Neuronal stem cell (in vitro differentiated cells): ENCODE results near the gene SERTAD2.
A peak's percentile ranks its signal among the peaks of the same experiment; 100 is the strongest.

Source experiments
- DNase-seq: peaks from one replicate; pipeline ENCODE4 v3.0.0-alpha.2; 2013; ENCODE audit warnings: low spot score
- H2AFZ ChIP-seq: one replicate; pipeline ENCODE4 v1.6.1; 2013; ENCODE audit warnings: mild to moderate bottlenecking, low read length, inconsistent platforms
- H2AK5ac ChIP-seq: 2 replicates; pipeline ENCODE4 v1.6.1; 2013; ENCODE audit warnings: low read depth, mild to moderate bottlenecking, inconsistent platforms, low read length, moderate library complexity, mixed read lengths
- H2BK120ac ChIP-seq: 2 replicates; pipeline ENCODE4 v1.6.1; 2013; ENCODE audit warnings: low read depth, mild to moderate bottlenecking, inconsistent platforms, low read length, moderate library complexity, mixed read lengths
- H2BK12ac ChIP-seq: one replicate; pipeline ENCODE4 v1.6.1; 2013; ENCODE audit warnings: low read length, inconsistent platforms
- H2BK15ac ChIP-seq: 2 replicates; pipeline ENCODE4 v1.6.1; 2013; ENCODE audit warnings: mild to moderate bottlenecking, low read length, inconsistent platforms, mixed read lengths
- H2BK5ac ChIP-seq: one replicate; pipeline ENCODE4 v1.6.1; 2013; ENCODE audit warnings: inconsistent platforms, mild to moderate bottlenecking, low read length, moderate library complexity
- H3K14ac ChIP-seq: one replicate; pipeline ENCODE4 v1.6.1; 2013; ENCODE audit warnings: low read length, inconsistent platforms
- H3K18ac ChIP-seq: 2 replicates; pipeline ENCODE4 v1.6.1; 2013; ENCODE audit warnings: low read length, inconsistent platforms
- H3K23ac ChIP-seq: 2 replicates; pipeline ENCODE4 v1.6.1; 2013; ENCODE audit warnings: low read depth, mild to moderate bottlenecking, mixed read lengths, low read length, inconsistent platforms; ENCODE audit not compliant: poor library complexity
- H3K27ac ChIP-seq: replicated peaks from 3 replicates; pipeline ENCODE4 v1.5.1; 2013; ENCODE audit warnings: low read length, inconsistent platforms
- H3K27me3 ChIP-seq, 3 experiments: 2 replicates each; pipeline ENCODE4 v1.6.1; 2013; ENCODE audit warnings: low read length in 3 of 3, mild to moderate bottlenecking in 2 of 3, inconsistent platforms in 1 of 3, low read depth in 1 of 3, mixed read lengths in 1 of 3, moderate library complexity in 1 of 3; ENCODE audit not compliant: control insufficient read depth in 3 of 3, insufficient read depth in 3 of 3
- H3K36me3 ChIP-seq, 2 donors: replicated peaks in 1 of 2; 2 replicates each; pipeline ENCODE4 v1.6.1; 2013; ENCODE audit warnings: low read length in 2 of 2; ENCODE audit not compliant: control insufficient read depth in 2 of 2, insufficient read depth in 2 of 2
- H3K4ac ChIP-seq: 2 replicates; pipeline ENCODE4 v1.6.1; 2013; ENCODE audit warnings: inconsistent platforms, mild to moderate bottlenecking, low read length, moderate library complexity
- H3K4me1 ChIP-seq, 2 donors: 1 replicate in 1 of 2; 2 replicates in 1 of 2; pipeline ENCODE4 v1.6.1; 2013; ENCODE audit warnings: low read length in 2 of 2, low read depth in 1 of 2; ENCODE audit not compliant: control insufficient read depth in 2 of 2, insufficient read depth in 1 of 2
- H3K4me2 ChIP-seq: one replicate; pipeline ENCODE4 v1.6.1; 2013; ENCODE audit warnings: mild to moderate bottlenecking, low read length, inconsistent platforms; ENCODE audit not compliant: insufficient read depth, poor library complexity, severe bottlenecking
- H3K4me3 ChIP-seq, 2 donors: 2 replicates each; pipeline ENCODE4 v1.5.1; 2013; ENCODE audit warnings: low read length in 2 of 2, mild to moderate bottlenecking in 2 of 2, inconsistent platforms in 1 of 2, moderate library complexity in 1 of 2
- H3K79me1 ChIP-seq: one replicate; pipeline ENCODE4 v1.6.1; 2013; ENCODE audit warnings: low read depth, mild to moderate bottlenecking, inconsistent platforms, low read length, moderate library complexity
- H3K9ac ChIP-seq: one replicate; pipeline ENCODE4 v1.6.1; 2013; ENCODE audit warnings: mild to moderate bottlenecking, low read depth, low read length, inconsistent platforms; ENCODE audit not compliant: poor library complexity
- H3K9me3 ChIP-seq, 2 donors: replicated peaks in 1 of 2; 2 replicates each; pipeline versions ENCODE3 to v1.6.1; 2013; ENCODE audit warnings: low read length in 2 of 2, mild to moderate bottlenecking in 2 of 2, inconsistent platforms in 1 of 2, low read depth in 1 of 2, mixed read lengths in 1 of 2, moderate library complexity in 1 of 2; ENCODE audit not compliant: control insufficient read depth in 2 of 2, insufficient read depth in 1 of 2
- H4K8ac ChIP-seq: one replicate; pipeline ENCODE4 v1.6.1; 2013; ENCODE audit warnings: low read depth, mild to moderate bottlenecking, inconsistent platforms, low read length, moderate library complexity
- H4K91ac ChIP-seq: one replicate; pipeline ENCODE4 v1.6.1; 2013; ENCODE audit warnings: low read length, low read depth, mild to moderate bottlenecking, inconsistent platforms; ENCODE audit not compliant: poor library complexity
- WGBS, 2 donors: extraction: QIAGEN DNeasy Blood & Tissue Kit; methylation state at CpG; one replicate each; pipeline ENCODE4 v1.1.7; 2013; ENCODE audit warnings: missing lambda C conversion rate in 2 of 2, mixed read lengths in 1 of 2; ENCODE audit not compliant: insufficient read length in 2 of 2, insufficient replicate concordance in 1 of 2; ENCODE audit errors: extremely low coverage in 2 of 2; 5-methylcytosine and 5-hydroxymethylcytosine counted together

Gene SERTAD2

GRCh38 chr2:64586883-64587481 lies 66.7 kb downstream of the SERTAD2 start:
- Histone ChIP-seq H3K23ac (no peak overlapping the region), H2BK12ac (no peak overlapping the region), H3K4ac (no peak overlapping the region), H2BK15ac (no peak overlapping the region), H3K4me2 (no peak overlapping the region), H3K9me3 (no peaks in the 10 kb centered on the region), H2BK120ac (no peak overlapping the region), H3K9ac (no peak overlapping the region), H2AK5ac (no peak overlapping the region), H3K27ac (no peak overlapping the region), H2AFZ (no peak overlapping the region), H3K4me1 (no peaks in the 10 kb centered on the region), H4K91ac (no peak overlapping the region), H3K27me3 (no peaks in the 10 kb centered on the region), H3K36me3 (peaks cover 5 to 49% of the 10 kb centered on the region in 2 donors), H3K79me1 (no peaks in the 10 kb centered on the region), H2BK5ac (no peak overlapping the region), H3K14ac (no peak overlapping the region), H4K8ac (no peak overlapping the region), H3K4me3 (no peak overlapping the region), H3K18ac (no peak overlapping the region)
- no CpG with 5 or more reads among the region's 6 CpGs for WGBS, 2 donors
- DNase-seq = peak; percentile 35

DNA sequence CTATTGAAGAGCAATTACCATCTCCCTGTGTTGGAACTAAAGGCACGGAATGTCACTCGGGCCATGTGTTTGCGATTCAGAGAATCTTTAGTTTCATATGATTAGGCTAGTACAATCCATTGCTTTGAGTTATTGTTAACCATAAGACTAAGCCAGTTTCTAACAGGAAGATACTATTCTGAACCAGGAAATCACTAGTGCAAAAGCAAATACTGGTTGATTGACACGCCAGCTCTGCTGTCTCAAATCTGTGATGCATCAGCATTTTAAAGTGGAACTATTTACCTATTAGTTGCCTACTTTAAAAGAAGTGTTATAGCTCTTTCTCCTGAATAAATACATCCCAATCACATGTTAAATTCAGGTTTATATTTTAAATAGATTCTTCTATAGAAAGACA lies 67.7 kb downstream of the SERTAD2 start:
- Histone ChIP-seq H3K79me1 (no peaks in the 10 kb centered on the region), H3K9me3 (no peaks in the 10 kb centered on the region), H2BK12ac (no peak overlapping the region), H3K4ac (no peak overlapping the region), H4K91ac (no peak overlapping the region), H3K14ac (no peak overlapping the region), H3K4me3 (no peak overlapping the region), H3K9ac (no peak overlapping the region), H4K8ac (no peak overlapping the region), H3K27me3 (no peaks in the 10 kb centered on the region), H3K36me3 (peaks cover 4 to 43% of the 10 kb centered on the region in 2 donors), H3K4me1 (no peaks in the 10 kb centered on the region), H2BK15ac (no peak overlapping the region), H3K18ac (no peak overlapping the region), H2BK5ac (no peak overlapping the region), H3K23ac (no peak overlapping the region), H2AFZ (no peak overlapping the region), H2BK120ac (no peak overlapping the region), H2AK5ac (no peak overlapping the region), H3K27ac (no peak overlapping the region), H3K4me2 (no peak overlapping the region)
- DNase-seq = no peak
- WGBS, 2 donors = no CpG with 5 or more reads among the region's 4 CpGs

DNA sequence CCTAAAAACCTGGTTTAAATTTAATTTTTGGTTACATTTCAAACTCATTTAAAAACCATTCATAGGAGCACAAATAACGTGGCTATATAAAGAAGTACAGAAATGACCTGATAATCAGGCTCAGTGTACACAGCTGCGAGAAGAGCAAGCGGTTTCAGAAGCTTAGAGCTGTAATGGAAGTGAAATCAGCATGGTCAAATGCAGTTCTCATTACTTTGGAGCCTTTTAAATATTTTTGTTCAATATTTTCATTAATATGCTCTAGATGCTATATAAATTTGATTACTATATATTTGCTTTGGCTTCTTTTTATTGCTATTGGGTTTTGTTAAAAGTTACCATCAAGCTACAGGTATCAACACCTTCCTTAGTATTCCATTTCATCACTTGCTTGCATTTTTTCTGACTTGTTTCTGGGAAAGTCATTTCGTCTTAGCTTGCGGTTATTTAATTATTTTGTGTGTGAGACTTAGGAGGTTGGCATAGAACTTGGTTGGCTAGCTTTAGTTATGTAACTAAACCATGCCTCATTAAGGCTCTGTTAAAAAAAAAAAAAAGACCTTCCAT lies 70.9 kb downstream of the SERTAD2 start:
- Histone ChIP-seq H3K4me2 (no peak overlapping the region), H3K23ac (no peak overlapping the region), H2AK5ac (no peak overlapping the region), H3K36me3 (peaks cover 4 to 43% of the 10 kb centered on the region in 2 donors), H3K9me3 (no peaks in the 10 kb centered on the region), H3K9ac (no peak overlapping the region), H3K4ac (no peak overlapping the region), H2BK5ac (no peak overlapping the region), H3K79me1 (no peaks in the 10 kb centered on the region), H3K4me3 (no peak overlapping the region), H3K4me1 (no peaks in the 10 kb centered on the region), H2BK15ac (no peak overlapping the region), H3K18ac (no peak overlapping the region), H2BK12ac (no peak overlapping the region), H3K27me3 (no peaks in the 10 kb centered on the region), H4K8ac (no peak overlapping the region), H2BK120ac (no peak overlapping the region), H4K91ac (no peak overlapping the region), H2AFZ (no peak overlapping the region), H3K27ac (no peak overlapping the region), H3K14ac (no peak overlapping the region)
- no CpG with 5 or more reads among the region's 5 CpGs for WGBS, 2 donors
- no peak for DNase-seq

DNA sequence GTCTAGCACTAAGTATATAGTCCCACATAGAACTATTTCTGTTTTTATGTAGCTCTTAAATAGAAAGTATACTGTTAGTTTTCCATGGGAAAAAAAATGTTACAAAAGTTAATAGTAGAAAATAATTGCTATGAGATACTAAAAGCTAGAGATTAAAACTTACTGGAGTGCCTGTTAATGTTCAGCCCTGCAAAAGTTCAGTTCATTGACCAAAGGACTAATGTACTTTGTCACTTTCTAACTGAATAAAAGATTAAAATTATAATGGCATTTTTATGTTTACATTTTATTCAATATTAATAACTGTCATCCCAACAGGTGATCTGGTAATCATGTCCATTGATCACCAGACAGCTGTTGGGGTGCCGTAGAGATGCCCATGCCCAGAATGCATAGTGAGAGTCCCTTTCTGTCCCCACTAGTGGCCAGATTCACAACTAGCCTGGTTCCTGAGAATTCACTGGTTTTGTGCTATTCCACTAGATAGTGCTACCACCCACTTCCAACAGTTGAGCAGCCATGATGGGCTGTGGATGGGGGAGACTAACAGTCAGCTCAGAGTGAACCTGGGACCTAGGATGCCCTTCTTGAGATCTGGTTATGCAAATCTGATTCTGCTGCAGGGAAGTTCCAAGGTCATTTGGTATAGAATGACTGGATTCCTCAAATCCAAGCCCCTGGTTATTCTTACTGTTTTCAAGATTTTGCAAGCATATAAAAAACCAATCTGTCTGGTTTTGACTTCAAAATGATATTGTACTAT lies 71.8 kb downstream of the SERTAD2 start:
- no CpG with 5 or more reads among the region's 1 CpG for WGBS, 2 donors
- H3K4ac ChIP-seq = no peak overlapping the region
- no peak overlapping the region for H3K4me3 ChIP-seq
- no peaks in the 10 kb centered on the region for H3K79me1 ChIP-seq
- peaks cover 4 to 50% of the 10 kb centered on the region in 2 donors for H3K36me3 ChIP-seq
- H2AK5ac ChIP-seq = no peak overlapping the region
- no peak overlapping the region for H2BK120ac ChIP-seq
- H3K27ac ChIP-seq = no peak overlapping the region
- no peak overlapping the region for H4K91ac ChIP-seq
- DNase-seq = no peak
- H2BK15ac ChIP-seq = no peak overlapping the region
- no peak overlapping the region for H3K4me2 ChIP-seq
- no peaks in the 10 kb centered on the region for H3K9me3 ChIP-seq
- no peak overlapping the region for H3K23ac ChIP-seq
- no peak overlapping the region for H4K8ac ChIP-seq
- H2BK12ac ChIP-seq = no peak overlapping the region
- no peak overlapping the region for H3K18ac ChIP-seq
- H3K9ac ChIP-seq = no peak overlapping the region
- no peak overlapping the region for H2AFZ ChIP-seq
- H3K14ac ChIP-seq = no peak overlapping the region
- no peaks in the 10 kb centered on the region for H3K27me3 ChIP-seq
- no peak overlapping the region for H2BK5ac ChIP-seq
- no peaks in the 10 kb centered on the region for H3K4me1 ChIP-seq
